HG03097 (cell line): ENCODE measurements around the gene P4HA2.

Experiments
- ATAC-seq: cut with Tn5 transposase; IDR thresholded peaks from one replicate; pipeline ENCODE4 v1.9.1; 2021; ENCODE audit not compliant: unreplicated experiment, low FRiP score

The P4HA2 gene

GRCh38 chr5:132253008-132253441 lies 25.4 kb upstream of the P4HA2 start:
- no peak for ATAC-seq

- ATAC-seq = no peak
These were observed 23.6 kb upstream of the P4HA2 start for GRCh38 chr5:132251220-132251725.

GRCh38 chr5:132250547-132250946 lies 22.9 kb upstream of the P4HA2 start:
- no peak for ATAC-seq

GRCh38 chr5:132246806-132247205 lies 19.2 kb upstream of the P4HA2 start:
- ATAC-seq = no peak

GRCh38 chr5:132245593-132245992 lies 17.9 kb upstream of the P4HA2 start:
- no peak for ATAC-seq

- no peak for ATAC-seq
These were observed 15.8 kb upstream of the P4HA2 start for GRCh38 chr5:132243366-132243977.

- no peak for ATAC-seq
These were observed 12.1 kb upstream of the P4HA2 start for GRCh38 chr5:132239776-132240175.

- ATAC-seq = no peak
These were observed 11.3 kb upstream of the P4HA2 start for GRCh38 chr5:132238901-132239500.

GRCh38 chr5:132238169-132238744 lies 10.6 kb upstream of the P4HA2 start:
- ATAC-seq = no peak

GRCh38 chr5:132237670-132238069 lies 10.0 kb upstream of the P4HA2 start:
- ATAC-seq = no peak

GRCh38 chr5:132237141-132237540 lies 9.5 kb upstream of the P4HA2 start:
- no peak for ATAC-seq

GRCh38 chr5:132235340-132235739 lies 7.7 kb upstream of the P4HA2 start:
- no peak for ATAC-seq

GRCh38 chr5:132234684-132235062 lies 7.0 kb upstream of the P4HA2 start:
- ATAC-seq = no peak

GRCh38 chr5:132233811-132234683 lies 6.4 kb upstream of the P4HA2 start:
- no peak for ATAC-seq

GRCh38 chr5:132233081-132233480 lies 5.4 kb upstream of the P4HA2 start:
- no peak for ATAC-seq

- no peak for ATAC-seq
These were observed 4.8 kb upstream of the P4HA2 start for GRCh38 chr5:132232465-132232864.

- no peak for ATAC-seq
These were observed 3.2 kb upstream of the P4HA2 start for GRCh38 chr5:132230871-132231270.

- no peak for ATAC-seq
These were observed 1.6 kb upstream of the P4HA2 start for GRCh38 chr5:132229236-132229635.

- no peak for ATAC-seq
These were observed 785 bp upstream of the P4HA2 start for GRCh38 chr5:132228241-132229035.

- no peak for ATAC-seq
These were observed 493 bp downstream of the P4HA2 start for GRCh38 chr5:132227235-132227484.
